IPS DF 4.7 (cell line): ENCODE data around the gene FMN1.

Experiments
- DNase-seq: peaks from one replicate; pipeline ENCODE4 v3.0.0-alpha.2; 2013; ENCODE audit warnings: low spot score; ENCODE audit errors: extremely low read depth

Gene FMN1

GRCh38 chr15:33157371-33158037 is 37.0 kb downstream of the FMN1 start:
- DNase-seq, result no peak

GRCh38 chr15:33155691-33156420 is 38.7 kb downstream of the FMN1 start:
- DNase-seq, result no peak

GRCh38 chr15:33154351-33155166 is 40.0 kb downstream of the FMN1 start:
- no peak for DNase-seq

GRCh38 chr15:33153548-33153947 is 41.0 kb downstream of the FMN1 start:
- no peak for DNase-seq

GRCh38 chr15:33152502-33153109 is 41.9 kb downstream of the FMN1 start:
- no peak for DNase-seq

- DNase-seq, result no peak
Observed at GRCh38 chr15:33150971-33151370, 43.5 kb downstream of the FMN1 start.

GRCh38 chr15:33150431-33150941 is 44.0 kb downstream of the FMN1 start:
- no peak for DNase-seq

- no peak for DNase-seq
Observed at GRCh38 chr15:33149919-33150318, 44.6 kb downstream of the FMN1 start.

- DNase-seq, result no peak
Observed at GRCh38 chr15:33148129-33148751, 46.3 kb downstream of the FMN1 start.

GRCh38 chr15:33146051-33146450 is 48.5 kb downstream of the FMN1 start:
- DNase-seq, result no peak

- DNase-seq, result no peak
Observed at GRCh38 chr15:33145447-33145846, 49.1 kb downstream of the FMN1 start.

GRCh38 chr15:33142708-33143107 is 51.8 kb downstream of the FMN1 start:
- no peak for DNase-seq

- DNase-seq, result no peak
Observed at GRCh38 chr15:33138000-33138399, 56.5 kb downstream of the FMN1 start.

GRCh38 chr15:33137101-33137500 is 57.4 kb downstream of the FMN1 start:
- DNase-seq, result no peak

- DNase-seq, result no peak
Observed at GRCh38 chr15:33136353-33136752, 58.2 kb downstream of the FMN1 start.

- no peak for DNase-seq
Observed at GRCh38 chr15:33135355-33135781, 59.1 kb downstream of the FMN1 start.

GRCh38 chr15:33132722-33133345 is 61.7 kb downstream of the FMN1 start:
- no peak for DNase-seq

GRCh38 chr15:33132233-33132580 is 62.3 kb downstream of the FMN1 start:
- DNase-seq, result no peak

GRCh38 chr15:33131552-33132232 is 62.8 kb downstream of the FMN1 start:
- no peak for DNase-seq
